Duodenal mucosa (tissue), 2 donors: Measurements from ENCODE around the gene TTC7B.

Source experiments
- H3K27ac ChIP-seq: one replicate; pipeline ENCODE4 v1.7.0; 2013; ENCODE audit warnings: low read depth, low read length
- H3K27me3 ChIP-seq, 2 donors: one replicate each; pipeline ENCODE4 v1.7.0; 2013; ENCODE audit warnings: low read length in 2 of 2, control low read depth in 1 of 2; ENCODE audit not compliant: insufficient read depth in 2 of 2, control insufficient read depth in 1 of 2
- H3K36me3 ChIP-seq, 2 donors: one replicate each; pipeline ENCODE4 v1.7.0; 2013; ENCODE audit warnings: low read length in 2 of 2, control low read depth in 1 of 2; ENCODE audit not compliant: insufficient read depth in 2 of 2, control insufficient read depth in 1 of 2
- H3K4me1 ChIP-seq, 2 donors: one replicate each; pipeline ENCODE4 v1.7.0; 2013; ENCODE audit warnings: low read length in 2 of 2, control low read depth in 1 of 2; ENCODE audit not compliant: insufficient read depth in 2 of 2, control insufficient read depth in 1 of 2
- H3K4me3 ChIP-seq, 2 donors: one replicate each; pipeline ENCODE4 v1.7.0; 2013; ENCODE audit warnings: low read length in 2 of 2, low read depth in 1 of 2
- H3K9ac ChIP-seq, 2 donors: one replicate each; pipeline ENCODE4 v1.7.0; 2013; ENCODE audit warnings: low read length in 2 of 2, low read depth in 1 of 2
- H3K9me3 ChIP-seq, 2 donors: one replicate each; pipeline ENCODE4 v1.7.0; 2013; ENCODE audit warnings: low read length in 2 of 2, control low read depth in 1 of 2; ENCODE audit not compliant: control insufficient read depth in 1 of 2

Gene TTC7B

DNA sequence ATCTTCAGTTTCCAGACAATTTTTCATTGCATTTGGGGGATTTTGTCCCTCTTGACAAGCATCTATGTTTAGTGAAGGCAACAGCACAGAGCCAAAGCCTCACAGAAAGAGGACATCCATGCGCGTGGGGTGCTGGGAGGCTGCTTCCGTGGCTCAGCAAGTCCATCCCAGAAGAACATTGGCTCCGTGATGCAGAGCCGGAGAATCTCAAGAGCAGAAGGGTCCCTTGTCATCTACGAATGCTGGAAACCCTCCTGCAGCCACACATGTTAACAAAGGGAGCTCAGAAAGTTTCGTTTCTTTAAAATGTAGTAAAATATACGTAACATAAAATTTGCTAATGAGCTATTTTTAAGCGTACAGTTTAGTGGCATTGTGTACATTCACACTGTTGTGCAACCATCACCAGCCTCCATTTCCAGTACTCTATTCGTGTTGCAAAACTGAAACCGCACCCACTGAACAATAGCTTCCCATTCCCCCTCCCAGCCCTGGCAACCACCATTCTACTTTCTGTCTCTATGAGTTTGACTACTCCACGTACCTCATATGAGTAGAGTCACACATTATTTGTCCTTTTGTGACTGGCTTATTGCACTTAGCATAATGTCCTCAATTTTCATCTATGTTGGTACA lies 185.9 kb downstream of the TTC7B start:
- Histone ChIP-seq H3K27me3 (no peaks in the 10 kb centered on the region), H3K4me3 (no peak overlapping the region), H3K36me3 (no peaks in the 10 kb centered on the region), H3K27ac (no peak overlapping the region), H3K9me3 (no peaks in the 10 kb centered on the region), H3K9ac (no peak overlapping the region), H3K4me1 (no peaks in the 10 kb centered on the region)

DNA sequence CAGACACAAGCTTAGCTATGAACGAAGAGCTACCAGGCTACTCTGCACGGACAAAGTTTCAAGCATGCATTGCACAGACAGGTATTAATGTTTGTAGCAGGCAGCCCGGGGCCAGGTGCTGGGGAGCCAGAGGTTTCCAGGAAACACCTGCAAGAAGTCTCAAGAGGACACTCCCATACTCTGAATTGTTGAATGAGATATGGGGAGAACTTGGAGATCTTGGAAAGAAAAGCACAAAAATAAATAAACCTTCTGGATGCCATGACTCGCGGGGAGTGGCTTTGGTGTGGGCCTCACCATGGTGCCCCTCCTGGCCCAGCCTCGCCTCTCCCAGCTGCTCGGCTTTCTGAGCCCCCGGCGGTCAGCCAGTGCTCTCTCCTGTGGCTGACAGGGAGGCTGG lies 186.8 kb downstream of the TTC7B start:
- no peaks in the 10 kb centered on the region for H3K9me3 ChIP-seq
- no peaks in the 10 kb centered on the region for H3K36me3 ChIP-seq
- no peak overlapping the region for H3K27ac ChIP-seq
- H3K27me3 ChIP-seq = no peaks in the 10 kb centered on the region
- H3K4me1 ChIP-seq = no peaks in the 10 kb centered on the region
- no peak overlapping the region for H3K4me3 ChIP-seq
- no peak overlapping the region for H3K9ac ChIP-seq

GRCh38 chr14:90628825-90629224 lies 187.4 kb downstream of the TTC7B start:
- Histone ChIP-seq H3K27ac (no peak overlapping the region), H3K9me3 (no peaks in the 10 kb centered on the region), H3K27me3 (no peaks in the 10 kb centered on the region), H3K36me3 (no peaks in the 10 kb centered on the region), H3K4me1 (no peaks in the 10 kb centered on the region), H3K9ac (no peak overlapping the region), H3K4me3 (no peak overlapping the region)

- Histone ChIP-seq H3K9ac (no peak overlapping the region), H3K36me3 (no peaks in the 10 kb centered on the region), H3K4me1 (no peaks in the 10 kb centered on the region)
Measured at GRCh38 chr14:90627478-90627877, 188.8 kb downstream of the TTC7B start.

DNA sequence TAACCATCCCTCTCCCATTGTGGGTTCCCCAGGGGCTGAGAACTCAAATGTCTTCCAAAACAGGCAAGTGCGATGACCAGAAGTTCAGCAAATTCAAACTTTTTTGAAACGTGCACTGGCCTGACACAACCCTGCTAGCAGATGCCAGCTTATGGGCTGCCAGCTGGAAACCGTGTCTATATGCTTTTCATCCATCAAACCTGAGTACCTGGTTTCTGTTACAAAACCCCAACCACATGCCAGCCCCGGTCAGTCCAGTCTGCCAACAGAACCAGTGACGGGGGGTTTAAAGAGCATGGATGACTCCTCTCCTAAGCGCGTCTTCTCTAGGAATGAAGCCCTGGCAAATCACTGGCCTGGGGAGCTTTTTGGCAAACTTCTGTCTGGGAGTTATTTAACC lies 189.7 kb downstream of the TTC7B start:
- H3K27ac ChIP-seq = no peak overlapping the region
- H3K4me1 ChIP-seq = no peaks in the 10 kb centered on the region

More at GRCh38 chr14:90627478-90627877, 188.8 kb downstream of the TTC7B start:
- H3K9me3 ChIP-seq = no peaks in the 10 kb centered on the region
- no peak overlapping the region for H3K4me3 ChIP-seq
- no peak overlapping the region for H3K27ac ChIP-seq
- no peaks in the 10 kb centered on the region for H3K27me3 ChIP-seq

DNA sequence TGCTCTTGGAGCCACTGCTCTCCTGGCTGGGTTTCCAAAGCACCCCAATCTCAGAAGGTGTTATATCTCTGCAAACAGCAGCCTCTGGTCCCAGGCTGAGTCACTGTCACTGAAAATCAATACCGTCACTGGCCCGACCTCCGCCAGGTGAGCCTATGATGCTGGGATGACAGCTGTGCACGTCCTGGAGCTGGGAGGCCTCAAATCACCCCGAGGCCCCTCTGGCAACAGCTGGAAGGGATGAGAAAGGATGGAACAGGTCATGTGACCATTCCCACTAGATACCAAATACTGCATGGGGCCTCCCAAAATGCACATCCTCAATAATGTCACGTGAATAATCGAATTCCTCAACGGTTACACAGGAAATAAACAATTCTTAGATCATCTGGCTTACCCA lies 190.8 kb downstream of the TTC7B start:
- H3K9me3 ChIP-seq = no peaks in the 10 kb centered on the region
- no peak overlapping the region for H3K9ac ChIP-seq
- no peak overlapping the region for H3K27ac ChIP-seq
- no peak overlapping the region for H3K4me3 ChIP-seq
- no peaks in the 10 kb centered on the region for H3K27me3 ChIP-seq
- H3K36me3 ChIP-seq = peaks cover 0 to 3% of the 10 kb centered on the region in 2 donors
- no peaks in the 10 kb centered on the region for H3K4me1 ChIP-seq

More for the DNA sequence above, 189.7 kb downstream of the TTC7B start:
- Histone ChIP-seq H3K9ac (no peak overlapping the region), H3K36me3 (no peaks in the 10 kb centered on the region), H3K9me3 (no peaks in the 10 kb centered on the region), H3K4me3 (no peak overlapping the region), H3K27me3 (no peaks in the 10 kb centered on the region)

- Histone ChIP-seq H3K27ac (no peak overlapping the region), H3K36me3 (peaks cover 0 to 3% of the 10 kb centered on the region in 2 donors), H3K27me3 (no peaks in the 10 kb centered on the region), H3K9ac (no peak overlapping the region), H3K9me3 (no peaks in the 10 kb centered on the region), H3K4me3 (no peak overlapping the region), H3K4me1 (no peaks in the 10 kb centered on the region)
Measured at GRCh38 chr14:90624732-90625400, 191.4 kb downstream of the TTC7B start.

- Histone ChIP-seq H3K4me1 (no peaks in the 10 kb centered on the region), H3K27ac (no peak overlapping the region), H3K36me3 (peaks cover 0 to 3% of the 10 kb centered on the region in 2 donors), H3K9me3 (no peaks in the 10 kb centered on the region), H3K9ac (no peak overlapping the region), H3K27me3 (no peaks in the 10 kb centered on the region), H3K4me3 (no peak overlapping the region)
Measured at GRCh38 chr14:90624227-90624626, 192.0 kb downstream of the TTC7B start.

- H3K9ac ChIP-seq = no peak overlapping the region
- H3K36me3 ChIP-seq = peaks cover 0 to 3% of the 10 kb centered on the region in 2 donors
- H3K4me1 ChIP-seq = no peaks in the 10 kb centered on the region
- no peaks in the 10 kb centered on the region for H3K27me3 ChIP-seq
- H3K4me3 ChIP-seq = no peak overlapping the region
- no peak overlapping the region for H3K27ac ChIP-seq
- H3K9me3 ChIP-seq = no peaks in the 10 kb centered on the region
Measured at GRCh38 chr14:90621201-90621600, 195.0 kb downstream of the TTC7B start.

DNA sequence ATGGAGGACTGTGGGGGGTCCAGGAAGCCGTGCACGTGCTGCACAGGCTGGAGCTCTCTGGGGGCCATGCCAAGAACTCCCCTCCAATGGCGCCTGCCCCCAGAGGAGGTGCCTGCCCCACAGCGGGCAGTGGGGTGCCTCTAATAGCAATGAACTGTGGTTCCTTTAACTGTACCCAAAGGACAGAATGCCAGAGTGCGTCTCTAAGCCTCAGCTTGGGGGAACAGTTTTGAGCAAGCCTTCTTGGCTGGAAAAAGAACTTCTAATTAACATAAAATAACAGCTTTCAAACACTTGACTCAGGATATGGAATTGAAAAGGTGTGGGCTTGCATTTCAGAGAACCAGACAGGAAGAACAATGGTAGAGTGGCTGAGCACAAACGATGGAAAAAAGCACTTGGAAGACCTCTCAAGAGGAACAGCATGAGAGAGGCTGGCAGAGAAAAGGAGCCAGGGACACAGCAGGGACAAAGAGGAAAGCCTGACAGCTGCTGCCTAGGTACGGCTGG lies 195.6 kb downstream of the TTC7B start:
- Histone ChIP-seq H3K27ac (no peak overlapping the region), H3K4me1 (no peaks in the 10 kb centered on the region), H3K9me3 (no peaks in the 10 kb centered on the region), H3K9ac (no peak overlapping the region), H3K36me3 (peaks cover 0 to 3% of the 10 kb centered on the region in 2 donors), H3K4me3 (no peak overlapping the region), H3K27me3 (no peaks in the 10 kb centered on the region)
